IMR-90 (cell line): Measurements from ENCODE around the gene PSG4. TPM values are rescaled to one million over a fixed set of nuclear protein-coding genes. Genes with fewer than 3 reads are reported as not detected.

Source experiments
- polyA plus RNA-seq, 3 experiments: library from polyadenylated mRNA; depleted of rRNA; stranded (reverse); fragments of >200 nt; gene quantifications; 2 replicates each; pipeline ENCODE4 v1.2.3, GENCODE V29; 2012; ENCODE audit warnings: low replicate concordance in 1 of 3
- total RNA-seq: library from RNA; depleted of rRNA; stranded (reverse); fragments of >200 nt; gene quantifications from 2 replicates; pipeline ENCODE4 v1.2.3, GENCODE V29; 2012; rRNA removed

The PSG4 gene
- total and polyA plus RNA-seq, 2 of the 4 experiments (the other 2 are of a cell fraction) = 106 to 223 TPM

Other genes with a start within 250 kb of the PSG4 start
- 0.18 and 0.28 TPM in 2 replicates for gene PSG11, start 179.2 kb downstream of the PSG4 start, total RNA-seq
- gene PSG11, start 179.2 kb downstream of the PSG4 start, polyA plus RNA-seq (2012; rRNA removed) = 0.07 and 0.23 TPM in 2 replicates
- gene PSG2, start 122.9 kb downstream of the PSG4 start, total RNA-seq = 0.18 and 0.28 TPM in 2 replicates
- 0.29 and 0.31 TPM in 2 replicates for gene PSG2, start 122.9 kb downstream of the PSG4 start, polyA plus RNA-seq (2012; rRNA removed)
- gene PSG5, start 19.1 kb downstream of the PSG4 start, total RNA-seq = 38.6 and 50.7 TPM in 2 replicates
- gene PSG5, start 19.1 kb downstream of the PSG4 start, polyA plus RNA-seq (2012; rRNA removed) = 75.9 and 84.8 TPM in 2 replicates
- gene PSG9, start 63.9 kb upstream of the PSG4 start, total RNA-seq = 0.28 and 0.54 TPM in 2 replicates
- gene PSG9, start 63.9 kb upstream of the PSG4 start, polyA plus RNA-seq (2012; rRNA removed) = 1.1 TPM in 2 replicates
- gene CD177, start 148.0 kb upstream of the PSG4 start, total RNA-seq = under 0.01 TPM in 1 of 2 replicates, not detected in the other
- 0.14 and 0.17 TPM in 2 replicates for gene CD177, start 148.0 kb upstream of the PSG4 start, polyA plus RNA-seq (2012; rRNA removed)
- not detected in 2 replicates for gene TEX101, start 209.3 kb upstream of the PSG4 start, total RNA-seq
- gene TEX101, start 209.3 kb upstream of the PSG4 start, polyA plus RNA-seq (2012; rRNA removed) = not detected in 2 replicates